Measurements from ENCODE around the gene MAGI1.

MAGI1 gene

DNA sequence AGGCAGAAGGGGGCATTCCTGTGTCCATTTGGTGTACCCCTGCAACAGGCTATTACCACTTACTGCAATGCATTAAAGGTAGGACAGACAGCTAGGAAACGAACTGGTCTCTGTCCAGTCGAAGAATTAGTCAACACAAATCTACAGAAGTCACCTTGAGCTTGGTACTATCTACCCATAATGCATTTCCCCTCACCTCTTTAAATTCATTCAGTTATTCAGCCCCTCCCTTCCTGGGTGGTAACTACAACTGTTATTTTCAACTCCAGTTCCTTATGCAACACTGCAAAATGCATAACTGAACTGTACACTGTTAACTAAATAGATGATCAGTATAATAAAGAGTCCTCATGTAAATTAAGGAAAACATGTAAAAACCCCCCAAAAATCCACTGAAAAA, 77.6 kb downstream of the MAGI1 start:
- Mint-ChIP-seq H3K9me3 (peaks cover 7% of the 10 kb centered on the region), H3K27me3 (no peaks in the 10 kb centered on the region), H3K36me3 (no peaks in the 10 kb centered on the region), H3K27ac (no peak overlapping the region), H3K4me3 (no peak overlapping the region), H3K4me1 (no peaks in the 10 kb centered on the region)
- DNase-seq = no peak
- CTCF ChIA-PET = no interaction called here

DNA sequence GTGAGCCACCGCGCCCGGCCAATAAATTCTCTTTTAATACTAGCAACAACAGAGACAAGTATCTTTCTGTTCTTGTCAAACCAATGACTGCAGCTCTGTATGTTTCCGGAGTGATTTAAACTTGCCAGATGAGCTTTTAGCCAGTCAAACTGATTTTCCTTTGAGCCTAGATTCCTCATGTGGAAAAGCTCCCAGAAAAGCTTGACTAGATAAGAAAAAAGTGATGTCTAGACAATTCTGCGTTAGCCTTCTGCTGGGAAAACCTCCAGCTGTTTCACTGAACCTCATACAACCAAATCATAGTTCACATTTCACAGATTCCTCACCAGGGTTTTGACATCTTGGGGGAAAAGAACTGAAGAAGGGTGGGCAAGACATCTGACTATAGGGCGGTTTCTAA, 78.6 kb downstream of the MAGI1 start:
- no peak for DNase-seq
- Mint-ChIP-seq H3K4me3 (no peak overlapping the region), H3K4me1 (no peaks in the 10 kb centered on the region), H3K9me3 (peaks cover 5% of the 10 kb centered on the region), H3K27ac (no peak overlapping the region), H3K27me3 (no peaks in the 10 kb centered on the region), H3K36me3 (no peaks in the 10 kb centered on the region)
- CTCF ChIA-PET = interaction anchor here (0.8 kb wide), 1 partner anchor 12 kb away, joined by 5 read pairs; no protein-coding TSS in a partner anchor

DNA sequence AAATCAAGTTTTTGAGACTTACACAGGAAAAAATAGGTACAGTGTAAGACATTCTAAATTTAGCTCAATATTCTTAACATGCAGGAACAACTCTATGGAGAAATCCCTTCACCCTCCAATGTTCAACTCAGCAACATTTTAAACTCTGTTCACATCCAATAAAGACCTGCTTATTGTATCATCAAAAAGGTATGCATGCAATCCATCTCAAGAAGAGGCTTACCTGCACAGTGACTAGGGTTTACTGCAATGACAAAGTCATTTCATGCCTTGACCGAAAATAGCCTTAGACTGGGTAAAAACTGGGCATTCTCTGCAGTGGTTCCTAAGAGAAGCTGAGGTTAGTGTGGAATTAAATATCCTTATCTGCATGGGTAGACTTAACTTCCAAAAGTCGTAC, 80.5 kb downstream of the MAGI1 start:
- CTCF ChIA-PET = no interaction called here
- Mint-ChIP-seq H3K27me3 (no peaks in the 10 kb centered on the region), H3K9me3 (peaks cover 5% of the 10 kb centered on the region), H3K36me3 (no peaks in the 10 kb centered on the region), H3K4me3 (no peak overlapping the region), H3K4me1 (no peaks in the 10 kb centered on the region), H3K27ac (no peak overlapping the region)
- no peak for DNase-seq

DNA sequence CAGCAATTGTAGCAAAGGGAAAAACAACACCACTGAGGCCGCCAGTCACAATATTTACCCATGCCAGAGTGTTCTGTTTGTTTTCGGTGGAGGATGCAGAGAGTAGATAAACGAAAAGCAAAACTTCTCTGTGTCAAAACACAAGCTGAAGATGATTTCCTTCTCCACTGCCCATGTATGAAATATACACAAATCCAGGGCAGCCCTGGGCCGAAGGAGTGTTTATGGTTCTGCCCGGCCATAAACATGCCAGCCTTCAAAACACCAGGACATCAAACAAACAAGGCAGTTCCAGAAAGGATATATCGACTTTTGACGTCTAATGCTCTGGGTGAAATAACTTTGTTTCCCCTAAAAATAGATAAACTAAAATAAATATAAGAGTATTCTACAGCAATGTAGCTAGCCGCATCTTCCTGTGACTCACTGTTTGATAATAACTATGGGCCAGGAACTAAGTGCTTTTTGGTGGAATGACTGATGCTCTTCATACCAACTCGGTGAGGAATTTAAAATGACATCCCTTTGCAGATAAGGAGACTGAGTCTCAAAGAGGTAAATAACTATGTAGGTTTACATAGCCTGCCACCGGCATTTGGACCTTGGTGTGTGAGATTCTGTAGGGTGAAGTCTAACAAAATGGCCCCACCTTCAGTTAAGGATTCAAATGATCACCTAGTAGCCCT, 82.8 kb downstream of the MAGI1 start:
- Mint-ChIP-seq H3K9me3 (peaks cover 5% of the 10 kb centered on the region), H3K4me3 (no peak overlapping the region), H3K27me3 (no peaks in the 10 kb centered on the region), H3K36me3 (no peaks in the 10 kb centered on the region), H3K4me1 (no peaks in the 10 kb centered on the region), H3K27ac (no peak overlapping the region)
- DNase-seq = no peak
- CTCF ChIA-PET = no interaction called here

DNA sequence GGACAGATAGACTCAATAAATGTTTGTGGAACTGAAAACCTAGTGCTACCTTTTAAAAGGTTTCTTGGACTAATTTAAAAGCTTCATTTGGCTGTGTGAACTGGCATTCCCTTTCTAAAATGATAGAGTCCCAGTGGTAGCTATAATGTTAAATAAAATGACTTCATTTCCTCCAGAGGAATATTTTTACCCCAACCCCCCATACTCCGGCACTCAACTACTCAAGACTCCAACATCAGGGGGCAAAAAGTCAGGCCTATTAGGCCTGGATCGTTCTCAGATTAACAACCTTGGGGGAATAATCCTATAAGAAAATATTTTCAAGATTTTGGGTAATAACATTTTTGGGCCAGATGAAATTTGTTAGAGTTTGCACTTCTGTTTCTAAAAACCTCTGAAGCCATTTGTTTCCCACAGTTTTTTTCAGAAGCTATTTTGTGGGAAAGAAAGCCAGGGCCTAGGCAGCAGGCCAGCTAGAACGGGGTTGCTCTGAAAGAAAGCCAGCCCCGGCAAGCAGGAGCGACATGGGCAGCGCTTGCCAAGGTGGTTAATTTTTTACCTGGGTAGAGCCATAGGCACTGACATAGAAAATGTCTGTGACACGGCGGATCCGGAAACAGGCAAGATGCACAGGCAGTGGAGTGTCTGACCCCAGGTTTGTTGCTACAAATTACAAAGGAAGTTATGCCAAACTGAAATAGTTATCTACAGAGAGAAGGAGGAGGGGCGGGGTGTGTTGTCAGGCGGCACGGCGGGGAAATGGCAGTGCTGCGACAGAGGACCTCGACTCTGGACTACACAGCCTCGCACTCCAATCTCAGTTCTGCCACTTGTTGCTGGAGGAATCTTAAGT, 84.6 kb downstream of the MAGI1 start:
- no peaks in the 10 kb centered on the region for H3K27me3 Mint-ChIP-seq
- peaks cover 5% of the 10 kb centered on the region for H3K9me3 Mint-ChIP-seq
- H3K4me3 Mint-ChIP-seq = no peak overlapping the region
- DNase-seq = no peak
- H3K27ac Mint-ChIP-seq = no peak overlapping the region
- H3K36me3 Mint-ChIP-seq = no peaks in the 10 kb centered on the region
- H3K4me1 Mint-ChIP-seq = no peaks in the 10 kb centered on the region
- CTCF ChIA-PET = no interaction called here

DNA sequence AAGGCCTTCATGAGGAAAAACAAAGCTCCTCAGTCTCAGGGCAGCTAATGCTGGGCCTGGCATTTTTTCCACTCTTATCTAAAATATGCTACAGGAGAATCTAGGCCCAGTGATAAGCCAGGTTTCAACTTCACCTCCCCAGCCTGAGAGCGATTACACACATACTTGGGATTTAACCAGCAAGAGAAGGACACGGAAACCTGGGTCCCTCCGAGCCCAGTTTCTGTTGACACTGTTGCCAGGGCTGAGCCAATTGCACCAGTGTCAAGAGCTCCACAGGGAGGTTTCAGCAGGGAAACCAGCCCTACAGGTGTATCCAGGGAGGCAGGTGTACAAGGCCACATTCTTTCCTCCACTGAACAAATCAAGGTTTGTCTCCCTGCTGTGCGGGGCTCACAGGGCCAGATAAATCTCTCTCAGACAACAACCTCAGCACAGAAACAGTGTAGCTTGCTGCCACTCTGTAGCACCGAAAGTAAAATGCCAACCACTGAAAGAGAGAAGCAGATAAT, 85.4 kb downstream of the MAGI1 start:
- Mint-ChIP-seq H3K4me1 (no peaks in the 10 kb centered on the region), H3K36me3 (no peaks in the 10 kb centered on the region), H3K27me3 (no peaks in the 10 kb centered on the region), H3K27ac (no peak overlapping the region), H3K9me3 (peaks cover 4% of the 10 kb centered on the region), H3K4me3 (no peak overlapping the region)
- no peak for DNase-seq
- CTCF ChIA-PET = no interaction called here

DNA sequence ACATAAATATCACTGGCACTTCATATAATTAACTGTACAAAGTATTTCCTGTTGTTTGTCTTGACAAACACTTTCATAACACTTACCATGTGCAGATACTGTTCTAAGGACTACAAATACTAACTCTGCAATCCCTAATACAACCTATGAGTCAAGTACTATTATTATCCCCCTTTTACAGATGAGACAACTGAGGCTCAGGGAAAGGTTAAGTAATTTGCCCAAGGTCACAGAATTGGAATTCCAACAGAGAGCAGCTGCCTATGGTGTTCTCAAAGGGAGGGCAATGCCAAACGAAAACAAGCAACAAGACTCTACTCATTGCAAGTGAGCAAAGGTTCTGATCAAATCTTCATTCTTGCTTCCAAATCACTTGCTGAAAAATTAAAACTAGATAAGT, 85.9 kb downstream of the MAGI1 start:
- no peak overlapping the region for H3K4me3 Mint-ChIP-seq
- no peaks in the 10 kb centered on the region for H3K4me1 Mint-ChIP-seq
- no peak overlapping the region for H3K27ac Mint-ChIP-seq
- CTCF ChIA-PET = no interaction called here
- no peaks in the 10 kb centered on the region for H3K36me3 Mint-ChIP-seq
- H3K27me3 Mint-ChIP-seq = no peaks in the 10 kb centered on the region
- no peaks in the 10 kb centered on the region for H3K9me3 Mint-ChIP-seq
- DNase-seq = no peak

DNA sequence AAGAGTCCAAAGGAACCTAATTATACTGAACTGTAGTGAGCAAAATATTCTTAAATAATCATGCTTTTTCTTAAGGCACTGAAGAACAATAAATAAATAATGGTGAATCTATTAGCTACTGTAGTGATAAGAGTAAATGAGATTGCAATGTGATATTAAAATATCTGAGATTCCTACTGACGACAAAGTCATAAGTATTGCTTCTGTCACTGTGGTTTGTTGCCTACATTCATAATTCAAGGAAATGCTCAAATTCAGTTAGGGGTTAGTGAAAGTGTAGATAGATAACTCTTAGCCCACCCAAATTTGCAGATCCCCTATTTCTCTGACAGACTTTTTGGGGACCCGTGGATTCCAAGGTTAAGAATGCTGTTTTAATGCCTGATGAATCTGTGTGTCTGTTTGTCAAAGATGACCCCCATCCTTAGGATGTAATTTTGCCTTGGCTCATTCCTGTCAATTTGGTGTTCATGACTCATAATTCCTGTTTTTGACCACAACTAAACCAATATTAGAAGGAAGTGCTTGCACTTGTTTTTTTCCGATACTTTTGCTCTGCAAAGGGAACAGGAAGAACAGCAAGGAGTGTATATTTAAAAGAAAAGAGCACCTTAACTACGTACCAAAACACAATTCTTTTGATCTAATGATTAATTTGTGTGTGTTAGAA, 86.7 kb downstream of the MAGI1 start:
- Mint-ChIP-seq H3K9me3 (no peaks in the 10 kb centered on the region), H3K36me3 (no peaks in the 10 kb centered on the region), H3K27me3 (no peaks in the 10 kb centered on the region), H3K4me1 (no peaks in the 10 kb centered on the region), H3K27ac (no peak overlapping the region), H3K4me3 (no peak overlapping the region)
- DNase-seq = no peak
- CTCF ChIA-PET = no interaction called here

DNA sequence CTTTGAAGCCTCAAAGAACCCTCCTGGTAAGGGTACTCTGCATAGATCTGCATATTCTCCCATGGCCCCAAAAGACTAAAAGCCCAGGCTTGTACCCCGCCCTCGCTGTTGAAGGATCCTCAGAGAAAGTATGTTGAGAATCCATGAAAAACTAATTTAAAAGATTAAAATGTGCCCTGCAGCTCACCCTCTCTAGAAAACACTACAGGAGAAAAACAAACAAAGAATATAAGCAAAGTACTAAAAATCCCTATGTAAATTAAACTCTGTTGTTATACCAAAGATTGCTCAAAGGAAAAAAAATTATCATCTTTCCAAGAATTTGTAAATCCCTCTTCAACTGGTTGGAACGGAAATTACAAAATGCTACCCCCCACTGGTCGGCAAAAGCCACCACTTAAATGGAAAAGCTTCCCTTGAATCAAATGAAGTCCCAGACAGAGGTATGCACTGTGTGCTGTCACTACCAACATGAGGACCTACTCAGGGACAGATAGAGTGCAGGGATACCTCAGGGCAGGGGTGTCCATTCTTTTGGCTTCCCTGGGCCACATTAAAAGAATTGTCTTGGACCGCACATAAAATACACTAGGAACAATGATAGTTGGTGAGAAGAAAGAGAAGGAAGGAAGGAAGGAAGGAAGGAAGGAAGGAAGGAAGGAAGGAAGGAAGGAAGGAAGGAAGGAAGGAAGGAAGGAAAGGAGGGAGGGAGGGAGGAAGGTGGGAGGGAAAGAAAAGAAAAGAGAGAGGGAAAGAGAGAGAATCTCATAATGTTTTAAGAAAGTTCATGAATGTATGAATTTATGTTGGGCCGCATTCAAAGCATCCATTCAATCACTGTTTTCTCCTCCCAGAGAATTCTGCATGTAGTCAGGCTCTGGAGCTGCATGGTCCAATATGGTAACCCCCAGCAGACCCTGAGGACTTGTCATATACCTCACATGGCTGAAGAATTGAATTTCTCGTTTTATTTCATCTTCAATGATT, 88.1 kb downstream of the MAGI1 start:
- DNase-seq = no peak
- CTCF ChIA-PET = no interaction called here
- Mint-ChIP-seq H3K27me3 (no peaks in the 10 kb centered on the region), H3K4me3 (no peak overlapping the region), H3K9me3 (no peaks in the 10 kb centered on the region), H3K27ac (no peak overlapping the region), H3K4me1 (no peaks in the 10 kb centered on the region), H3K36me3 (no peaks in the 10 kb centered on the region)

DNA sequence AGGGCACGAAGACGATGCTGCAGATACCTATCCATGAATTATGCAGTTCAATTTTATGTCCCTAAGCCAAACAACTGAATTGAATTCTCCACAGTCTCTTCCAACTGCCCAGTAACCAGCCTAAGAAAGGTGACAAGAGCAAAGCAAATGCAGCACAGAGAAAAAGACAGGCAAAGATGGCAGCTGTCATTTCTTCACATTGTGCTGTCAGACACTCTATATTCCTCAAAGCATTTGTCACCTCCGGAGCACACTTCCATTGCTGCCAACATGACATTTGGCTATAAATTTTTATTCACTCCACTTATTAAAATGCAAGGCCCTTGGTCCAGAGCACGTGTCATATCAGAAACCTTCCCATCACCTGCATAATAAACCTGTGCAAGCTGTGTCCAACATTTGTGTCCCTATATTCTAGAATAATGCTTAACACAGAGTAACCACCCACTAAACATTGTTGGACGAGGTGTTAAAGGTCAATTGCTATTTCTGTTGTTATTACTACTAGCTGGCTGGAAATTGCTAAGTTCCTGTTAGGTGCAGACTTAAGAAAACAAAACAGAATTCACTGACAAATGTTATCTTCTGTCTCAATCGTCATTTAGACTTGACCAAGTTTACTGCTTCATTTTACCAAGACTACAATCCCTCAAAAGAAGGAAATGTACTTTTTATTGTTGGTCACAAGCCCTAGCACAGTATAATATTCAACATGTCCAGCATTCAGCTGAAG, 89.7 kb downstream of the MAGI1 start:
- Mint-ChIP-seq H3K9me3 (no peaks in the 10 kb centered on the region), H3K27me3 (no peaks in the 10 kb centered on the region), H3K4me3 (no peak overlapping the region), H3K4me1 (no peaks in the 10 kb centered on the region), H3K36me3 (no peaks in the 10 kb centered on the region), H3K27ac (no peak overlapping the region)
- no peak for DNase-seq
- CTCF ChIA-PET = no interaction called here

DNA sequence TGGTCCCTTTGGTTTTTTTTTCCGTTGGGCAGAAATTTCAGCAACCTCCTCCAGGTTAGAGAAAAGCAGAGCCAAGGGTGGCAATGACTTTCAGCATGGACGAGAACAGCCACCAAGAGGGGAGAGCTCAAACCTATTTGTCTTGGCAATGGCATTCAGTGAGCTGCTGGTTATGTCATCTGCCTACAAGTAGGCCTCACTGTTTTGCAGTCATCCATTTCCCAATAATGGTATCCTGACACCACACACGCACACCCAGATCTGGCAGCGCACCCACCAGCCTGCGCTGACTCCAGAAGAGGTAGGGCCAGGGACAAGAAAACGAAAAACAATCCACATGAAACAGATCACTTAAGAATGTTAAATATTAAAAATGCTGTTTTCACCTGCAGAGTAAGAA, 92.3 kb downstream of the MAGI1 start:
- no peaks in the 10 kb centered on the region for H3K27me3 Mint-ChIP-seq
- no peaks in the 10 kb centered on the region for H3K4me1 Mint-ChIP-seq
- DNase-seq = no peak
- H3K9me3 Mint-ChIP-seq = no peaks in the 10 kb centered on the region
- no peaks in the 10 kb centered on the region for H3K36me3 Mint-ChIP-seq
- H3K27ac Mint-ChIP-seq = no peak overlapping the region
- CTCF ChIA-PET = no interaction called here
- H3K4me3 Mint-ChIP-seq = no peak overlapping the region

DNA sequence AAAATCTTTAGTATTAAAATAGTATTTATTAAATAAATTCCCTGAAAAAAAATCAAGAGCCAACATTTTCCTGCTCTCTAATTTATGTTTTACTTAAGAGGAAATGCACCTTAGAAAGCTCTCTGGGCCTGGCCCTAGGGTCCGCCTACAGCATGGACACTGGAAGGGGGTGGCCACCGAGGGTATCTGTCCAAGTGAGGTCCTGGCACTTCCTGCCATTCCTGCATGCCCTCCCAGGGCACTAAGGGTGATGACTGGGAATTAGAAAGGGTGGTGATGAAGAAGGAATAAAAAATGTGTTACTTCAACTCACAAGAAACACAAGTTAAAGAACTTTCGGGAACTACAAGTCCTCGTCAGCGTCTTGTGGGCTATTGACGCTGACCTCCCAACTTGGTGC, 92.8 kb downstream of the MAGI1 start:
- no peak for DNase-seq
- H3K4me3 Mint-ChIP-seq = no peak overlapping the region
- H3K9me3 Mint-ChIP-seq = no peaks in the 10 kb centered on the region
- H3K4me1 Mint-ChIP-seq = no peaks in the 10 kb centered on the region
- no peak overlapping the region for H3K27ac Mint-ChIP-seq
- no peaks in the 10 kb centered on the region for H3K27me3 Mint-ChIP-seq
- CTCF ChIA-PET = no interaction called here
- no peaks in the 10 kb centered on the region for H3K36me3 Mint-ChIP-seq

DNA sequence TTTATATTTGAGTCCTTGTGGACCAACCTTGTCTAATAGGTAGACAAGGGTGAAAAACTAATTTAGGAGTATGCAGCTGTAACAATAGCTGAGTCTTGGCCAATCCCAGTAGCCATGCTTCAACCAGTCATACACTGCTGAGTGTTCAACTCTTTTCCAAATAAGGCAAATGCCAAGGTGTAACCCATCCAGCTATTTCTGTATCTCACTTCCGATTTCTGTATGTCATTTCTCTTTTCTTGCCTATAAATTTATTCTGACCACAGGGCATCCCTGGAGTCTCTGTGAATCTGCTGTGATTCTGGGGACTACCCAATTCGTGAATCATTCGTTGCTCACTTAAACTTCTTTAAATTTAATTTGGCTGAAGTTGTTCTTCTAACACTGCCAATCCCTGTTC, 93.2 kb downstream of the MAGI1 start:
- H3K27ac Mint-ChIP-seq = no peak overlapping the region
- DNase-seq = no peak
- no peak overlapping the region for H3K4me3 Mint-ChIP-seq
- H3K4me1 Mint-ChIP-seq = no peaks in the 10 kb centered on the region
- CTCF ChIA-PET = no interaction called here
- H3K27me3 Mint-ChIP-seq = no peaks in the 10 kb centered on the region
- H3K9me3 Mint-ChIP-seq = no peaks in the 10 kb centered on the region
- no peaks in the 10 kb centered on the region for H3K36me3 Mint-ChIP-seq
